CD4-positive, alpha-beta T cell treated with Interleukin-6 for 4 hours (primary cell): Measurements from ENCODE around the gene AIG1.
"Not testable (repeated sequence)": the region's sequence is repeated elsewhere in the genome, so short reads cannot be mapped to it uniquely, and the experiment has no call there.

Experiments
- DNase-seq: peaks from one replicate; pipeline ENCODE4 v3.0.0-alpha.2; 2020; ENCODE audit warnings: mixed read lengths

AIG1 gene

DNA sequence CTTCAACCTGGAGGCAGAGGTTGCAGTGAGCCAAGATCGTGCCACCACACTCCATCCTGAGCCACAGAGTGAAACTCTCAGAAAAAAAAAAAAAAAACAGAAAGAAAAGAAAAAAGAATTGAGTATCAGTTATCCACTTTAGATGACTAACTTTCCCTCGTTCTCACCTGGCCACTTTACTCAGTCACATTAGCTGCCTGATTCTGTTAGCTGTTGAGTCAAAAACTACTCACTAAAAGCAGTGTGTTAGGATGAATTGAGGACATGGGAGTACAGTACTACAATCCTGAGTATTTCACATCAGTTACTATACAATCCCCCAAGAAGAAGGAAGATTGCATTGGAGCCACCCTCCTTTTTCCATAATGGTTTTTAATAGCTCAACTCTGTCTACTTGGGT, 275.2 kb downstream of the AIG1 start:
- no peak for DNase-seq

DNA sequence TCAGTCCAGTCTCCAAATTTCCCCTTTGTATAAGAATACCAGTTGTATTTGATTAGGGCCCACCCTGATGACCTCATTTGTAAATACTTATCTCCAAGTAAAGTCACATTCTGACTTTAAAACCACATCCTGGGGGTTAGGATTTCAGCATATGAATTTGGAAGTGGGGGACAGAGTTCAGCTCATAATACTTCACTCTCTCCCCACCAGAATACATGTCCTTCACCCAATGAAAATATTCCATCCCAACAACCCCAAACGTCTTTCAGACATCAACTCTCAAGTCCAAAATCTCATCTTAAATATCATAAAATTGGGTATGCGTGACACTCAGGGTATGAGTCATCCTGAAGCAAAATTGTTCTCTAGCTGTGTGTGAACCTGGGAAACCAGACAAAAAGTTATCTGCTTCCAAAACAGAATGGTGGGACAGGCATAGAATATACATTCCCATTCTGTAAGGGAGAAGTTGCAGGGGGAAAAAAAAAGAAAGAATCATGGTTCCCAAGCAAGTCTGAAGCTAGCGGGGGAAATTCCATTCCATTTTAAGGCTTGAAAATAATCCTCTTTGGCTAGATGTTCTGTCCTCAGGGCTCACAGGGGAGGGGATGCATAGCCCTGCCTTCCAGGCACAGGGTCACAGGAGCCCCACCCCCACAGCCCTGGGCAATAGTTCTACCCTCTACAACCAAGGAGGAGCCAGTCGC, 275.9 kb downstream of the AIG1 start:
- DNase-seq: no peak

DNA sequence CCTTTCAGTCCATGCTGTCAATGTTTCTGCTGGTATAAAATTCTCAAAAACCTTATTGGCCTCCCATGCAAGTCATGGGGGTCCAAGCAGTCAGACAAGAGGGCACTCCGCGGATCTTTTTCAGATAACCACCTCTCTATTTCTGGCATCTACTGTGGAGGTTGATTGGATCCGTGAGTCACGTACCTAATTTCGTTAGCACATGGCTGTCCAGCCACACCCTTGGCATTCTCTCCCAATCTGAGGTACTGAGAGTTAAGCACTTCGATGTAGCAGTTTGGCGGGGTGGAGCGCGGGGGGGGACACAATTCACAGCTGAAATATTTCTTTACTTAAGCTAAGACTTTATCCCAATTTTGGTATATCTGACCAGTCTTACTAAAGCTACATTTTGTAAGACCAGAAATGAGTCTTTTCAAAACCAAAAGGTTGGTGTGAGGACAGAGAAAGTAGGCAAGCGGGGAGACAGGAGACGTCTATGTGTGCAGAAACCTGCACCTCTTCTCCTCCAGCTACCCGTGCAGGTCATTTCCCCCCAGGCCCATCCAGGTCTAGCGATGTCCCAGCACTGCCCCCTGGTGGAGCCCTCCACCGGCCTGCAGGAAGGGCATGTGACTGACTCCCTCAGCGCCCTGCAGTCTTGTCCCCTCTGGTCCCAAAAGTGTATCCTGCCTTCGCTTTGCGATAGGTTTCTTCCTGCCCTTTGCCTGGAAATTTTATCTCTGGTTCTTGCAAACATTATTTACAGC, 276.7 kb downstream of the AIG1 start:
- DNase-seq: peak; percentile 60

DNA sequence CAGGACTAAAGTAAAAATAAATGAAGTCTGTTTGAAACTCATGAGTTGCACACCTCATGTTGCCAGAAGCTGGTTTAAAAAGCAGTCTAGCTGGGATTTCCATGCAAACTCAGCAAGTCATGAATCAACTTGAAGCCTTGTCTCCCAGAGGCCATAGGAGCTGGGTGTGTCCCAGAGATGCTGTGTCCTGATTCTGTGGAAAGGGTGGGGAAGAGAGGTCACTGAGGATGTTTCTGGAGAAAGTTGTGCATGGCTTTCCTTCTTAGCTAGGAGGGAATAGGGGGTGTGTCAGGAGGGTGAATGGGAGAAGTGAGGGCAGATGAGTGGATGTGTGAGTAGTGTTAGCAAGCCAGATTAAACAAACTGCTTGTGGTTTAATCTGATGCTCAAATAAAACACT, 278.5 kb downstream of the AIG1 start:
- DNase-seq: no peak

DNA sequence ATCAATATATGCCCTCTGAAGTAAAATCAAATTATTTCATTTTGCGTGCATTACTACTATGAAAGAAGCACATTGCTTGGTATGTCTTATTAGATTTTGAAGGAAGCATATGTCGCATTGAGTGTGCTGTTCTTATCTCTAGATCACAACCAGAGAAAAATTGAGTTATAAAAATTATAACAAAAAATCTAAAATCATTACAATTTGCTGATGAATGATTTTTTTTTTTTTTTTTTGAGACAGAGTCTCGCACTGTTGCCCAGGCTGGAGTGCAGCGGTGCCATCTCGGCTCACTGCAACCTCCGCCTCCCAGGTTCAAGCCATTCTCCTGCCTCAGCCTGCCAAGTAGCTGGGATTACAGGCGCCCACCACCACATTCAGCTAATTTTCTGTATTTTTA, 284.8 kb downstream of the AIG1 start:
- DNase-seq: not testable (repeated sequence)

DNA sequence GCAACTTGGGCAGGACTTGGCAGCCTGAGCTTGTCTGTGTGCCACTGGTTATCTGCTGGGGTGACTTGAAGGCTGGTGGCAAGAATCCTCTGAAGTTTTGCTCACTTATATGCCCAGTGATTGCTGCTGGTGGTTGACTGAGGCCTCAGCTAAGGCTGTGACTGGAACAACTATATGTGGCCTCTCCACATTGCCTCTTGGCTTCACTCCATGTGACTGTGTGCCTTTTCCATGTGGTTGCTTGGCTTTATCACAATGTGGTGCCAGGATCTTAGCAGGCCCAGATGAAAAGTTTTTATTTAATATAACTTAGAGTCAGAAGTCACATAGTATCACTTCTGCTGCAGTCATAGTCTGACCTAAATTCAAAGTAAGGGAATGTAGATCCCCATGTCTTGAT, 285.3 kb downstream of the AIG1 start:
- no peak for DNase-seq

DNA sequence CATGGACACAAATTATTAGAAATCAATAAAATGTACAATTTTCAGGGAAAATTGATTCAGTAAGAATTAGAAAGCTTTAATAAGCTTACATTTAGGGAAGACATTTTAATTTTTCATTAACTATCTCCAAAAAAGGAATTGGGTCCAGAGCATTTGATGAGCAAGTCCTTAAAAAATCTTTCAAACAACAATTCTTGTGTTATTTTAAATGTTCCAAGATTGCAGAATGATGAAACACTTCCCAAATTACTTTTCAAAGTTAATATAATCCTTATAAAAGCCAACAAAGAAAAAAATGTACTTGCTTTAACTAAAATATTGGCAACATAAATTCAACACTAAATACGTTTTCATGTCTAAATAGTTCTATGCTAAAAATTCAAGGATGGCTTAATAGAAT, 287.8 kb downstream of the AIG1 start:
- no peak for DNase-seq

DNA sequence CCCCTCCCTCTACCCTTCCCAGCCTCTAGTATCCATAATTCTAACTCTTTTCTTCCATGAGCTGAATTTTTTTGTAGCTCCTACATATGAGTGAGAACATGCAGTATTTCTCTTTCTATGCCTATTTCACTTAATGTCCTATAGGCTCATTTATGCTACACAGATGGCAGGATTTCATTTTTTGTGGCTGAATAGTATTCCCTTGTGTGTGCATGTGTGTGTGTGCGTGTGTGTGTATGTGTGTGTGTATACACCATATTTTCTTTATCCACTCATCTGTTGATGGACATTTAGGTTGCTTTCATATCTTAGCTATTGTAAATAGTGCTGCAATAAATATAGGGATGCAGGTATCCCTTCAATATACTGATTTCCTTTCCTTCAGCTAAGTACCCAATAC, 288.8 kb downstream of the AIG1 start:
- DNase-seq: no peak

DNA sequence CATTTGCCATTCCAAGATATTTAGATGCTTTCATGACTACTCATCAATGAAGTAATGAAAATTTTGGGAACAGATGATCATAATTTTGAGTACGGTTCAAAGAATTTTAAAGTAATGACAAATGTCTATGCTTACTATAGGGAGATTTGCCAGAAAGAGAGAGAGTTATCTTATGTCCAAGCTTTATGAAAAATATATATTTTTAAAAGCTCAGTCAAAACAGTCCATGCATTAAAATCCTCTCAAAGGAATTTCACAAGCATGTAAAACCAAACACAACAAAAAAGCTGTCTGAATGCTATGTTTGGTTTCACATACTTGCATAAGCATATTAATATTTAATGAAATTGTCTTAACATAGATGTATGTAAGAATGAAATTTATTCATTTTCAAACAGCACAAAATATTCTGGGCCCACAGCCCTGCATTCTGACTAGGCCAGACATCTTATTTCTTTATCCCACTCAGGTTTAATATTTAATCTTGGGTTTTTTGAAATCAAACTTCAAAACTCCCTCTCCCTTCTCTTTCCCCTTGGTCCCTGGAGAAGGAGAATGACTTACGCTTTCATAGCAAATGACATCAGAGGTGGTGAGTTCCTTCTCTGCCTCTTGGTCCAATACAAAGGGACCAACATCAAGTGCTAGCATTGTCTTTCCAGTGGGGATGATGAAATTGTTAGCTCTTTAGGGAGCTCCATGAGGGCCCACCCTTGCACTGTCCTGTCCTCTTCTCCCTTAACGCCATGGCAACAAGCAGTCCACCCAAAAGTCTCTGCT, 295.6 kb downstream of the AIG1 start:
- no peak for DNase-seq

DNA sequence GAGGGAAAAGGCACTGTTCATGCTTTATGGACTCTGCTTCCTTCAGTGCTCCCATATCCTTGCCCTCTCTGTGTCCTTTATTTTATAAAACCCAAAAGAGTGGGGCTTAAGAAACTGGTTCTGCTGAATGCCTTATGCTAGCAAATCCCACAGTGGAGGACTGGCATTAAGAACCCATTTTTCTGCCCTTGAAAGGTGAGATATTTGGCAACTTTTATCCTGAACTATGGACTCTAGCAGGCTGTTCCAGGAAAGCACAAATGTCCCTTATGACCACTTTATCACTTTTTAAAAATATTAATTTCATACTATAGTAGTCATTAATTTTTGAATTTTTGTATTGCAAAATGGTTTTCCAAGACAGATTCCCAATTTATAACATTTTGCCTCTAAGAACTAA, 296.5 kb downstream of the AIG1 start:
- DNase-seq: no peak

DNA sequence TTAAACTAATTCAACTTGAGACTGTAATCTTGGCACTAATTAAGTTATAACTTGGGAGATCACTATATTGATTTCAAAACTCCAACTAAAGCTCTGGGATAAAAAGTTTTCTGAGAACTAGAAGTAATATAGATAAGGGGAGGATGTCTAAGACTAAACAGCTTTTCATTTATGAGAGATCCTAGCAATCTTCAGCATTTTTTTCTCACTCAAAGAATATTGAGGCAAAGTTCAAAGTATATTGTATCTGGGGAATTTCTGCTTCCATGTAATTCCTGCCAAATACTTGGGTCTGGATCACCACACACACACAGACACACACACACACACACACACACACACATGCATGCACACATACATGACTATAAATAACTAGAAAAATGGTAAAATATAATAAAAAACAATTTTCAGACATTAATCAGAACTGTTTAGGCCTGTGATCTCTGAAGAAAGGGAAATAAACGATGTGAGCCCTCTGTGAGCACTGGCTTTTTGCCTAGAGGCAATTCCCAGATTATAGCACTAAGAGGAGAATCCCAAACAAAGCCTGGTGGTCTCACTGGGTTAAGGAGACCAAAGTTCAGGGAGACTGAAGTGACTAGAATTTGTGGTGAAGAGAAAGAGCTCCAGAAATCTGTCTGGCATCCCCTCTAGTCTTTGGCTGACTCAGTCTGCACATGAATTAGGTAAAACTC, 297.0 kb downstream of the AIG1 start:
- DNase-seq: no peak

DNA sequence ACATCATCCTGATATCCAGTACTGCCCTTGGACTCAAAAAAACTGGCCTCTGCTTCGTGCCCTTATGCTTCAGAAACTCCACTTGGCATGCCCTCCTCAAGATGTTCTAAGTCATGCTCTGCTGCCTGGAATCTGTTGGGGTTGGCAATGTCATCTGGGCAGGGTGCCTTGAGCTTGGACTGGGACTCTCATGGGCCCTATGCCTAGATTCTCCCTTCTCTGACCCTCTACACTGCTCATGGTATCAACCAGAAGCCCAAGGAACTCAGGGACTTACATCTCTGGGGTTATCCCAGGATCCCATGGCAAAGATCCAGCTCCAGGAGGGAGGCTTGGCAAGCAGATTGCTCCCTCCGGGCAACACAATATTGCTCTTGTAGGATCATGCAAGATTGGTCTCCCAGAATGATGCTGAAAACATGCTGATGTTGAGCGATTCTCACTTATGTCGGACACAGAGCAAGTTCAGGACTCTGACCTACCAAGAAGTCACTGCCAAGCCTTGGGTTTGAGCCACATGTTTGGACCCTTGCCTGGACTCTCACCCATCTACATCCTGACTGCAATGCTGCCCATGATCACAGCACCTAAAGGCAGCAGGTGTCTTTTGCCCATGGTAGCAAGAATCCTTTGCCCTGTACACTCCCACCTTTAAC, 301.0 kb downstream of the AIG1 start:
- no peak for DNase-seq

DNA sequence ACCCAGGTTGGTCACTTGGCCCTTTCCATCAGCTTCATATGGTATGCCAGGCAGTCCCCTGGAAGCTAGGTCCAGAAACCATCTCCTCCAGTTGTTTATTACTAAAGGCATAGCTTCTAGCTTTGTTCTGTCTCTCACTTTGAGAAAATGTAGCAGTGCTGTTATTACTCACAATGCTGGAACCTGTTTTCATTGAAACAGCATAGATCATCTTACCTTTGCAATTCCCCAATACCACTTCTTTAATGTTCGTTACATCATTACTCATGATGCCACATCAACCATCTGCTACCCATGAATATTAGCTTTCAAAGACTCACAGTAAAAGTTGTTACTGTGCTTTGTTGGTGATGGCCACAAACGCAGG, 301.5 kb downstream of the AIG1 start:
- no peak for DNase-seq

DNA sequence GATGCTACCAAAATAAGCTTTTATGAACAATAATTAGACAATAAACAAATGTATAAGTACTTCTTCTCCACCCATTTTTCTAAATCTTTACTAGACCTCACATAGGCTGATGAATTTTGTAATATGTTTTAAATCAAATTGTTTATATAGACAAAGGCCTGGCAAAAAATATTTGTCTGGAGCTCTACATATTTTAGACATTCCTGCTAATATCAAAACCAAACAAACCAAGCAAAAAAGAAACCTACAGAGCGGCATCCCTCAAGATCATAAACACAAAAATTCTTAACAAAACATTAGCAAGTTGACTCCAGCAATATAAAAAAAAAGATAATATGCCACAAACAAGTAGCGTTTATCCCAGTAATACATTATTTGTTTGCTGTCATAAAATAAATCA, 302.6 kb downstream of the AIG1 start:
- DNase-seq: no peak

DNA sequence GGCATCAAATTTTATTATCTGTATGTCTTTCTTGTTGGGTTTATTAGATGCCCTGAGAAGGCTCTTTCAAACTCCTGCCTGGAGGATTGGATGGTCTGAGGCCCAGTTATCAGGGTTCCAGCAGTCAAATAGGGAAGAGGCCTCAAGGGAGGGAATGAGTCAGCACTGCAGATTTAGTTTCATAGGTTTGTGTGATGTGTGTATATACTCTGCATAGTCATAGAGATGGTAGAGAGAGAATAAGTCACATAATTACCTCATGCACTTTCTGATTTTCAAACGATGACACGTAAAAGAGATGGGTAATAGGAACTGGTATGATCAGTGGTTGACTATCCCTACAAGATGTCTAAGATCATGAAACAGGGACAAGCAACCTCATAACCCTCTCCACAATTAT, 307.7 kb downstream of the AIG1 start:
- no peak for DNase-seq

DNA sequence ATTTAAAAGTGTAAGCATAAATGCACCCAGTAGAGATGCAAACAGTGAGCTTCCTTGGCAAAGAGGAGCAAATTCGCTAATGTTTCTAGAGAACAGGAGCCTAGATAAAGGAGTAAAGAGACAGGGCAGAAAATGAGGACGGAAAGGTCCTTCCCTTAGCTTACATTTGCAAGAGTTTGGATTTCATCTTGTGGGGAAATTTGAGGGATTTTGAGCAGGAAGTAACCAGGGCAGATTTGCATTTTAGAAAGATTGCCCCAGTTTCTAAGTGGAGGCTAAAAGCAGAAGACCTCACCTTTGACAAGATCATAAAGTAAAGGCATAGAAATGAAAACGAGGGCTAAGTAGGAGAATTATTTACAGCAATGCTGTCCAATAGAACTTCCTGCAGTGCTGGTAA, 309.3 kb downstream of the AIG1 start:
- DNase-seq: no peak

DNA sequence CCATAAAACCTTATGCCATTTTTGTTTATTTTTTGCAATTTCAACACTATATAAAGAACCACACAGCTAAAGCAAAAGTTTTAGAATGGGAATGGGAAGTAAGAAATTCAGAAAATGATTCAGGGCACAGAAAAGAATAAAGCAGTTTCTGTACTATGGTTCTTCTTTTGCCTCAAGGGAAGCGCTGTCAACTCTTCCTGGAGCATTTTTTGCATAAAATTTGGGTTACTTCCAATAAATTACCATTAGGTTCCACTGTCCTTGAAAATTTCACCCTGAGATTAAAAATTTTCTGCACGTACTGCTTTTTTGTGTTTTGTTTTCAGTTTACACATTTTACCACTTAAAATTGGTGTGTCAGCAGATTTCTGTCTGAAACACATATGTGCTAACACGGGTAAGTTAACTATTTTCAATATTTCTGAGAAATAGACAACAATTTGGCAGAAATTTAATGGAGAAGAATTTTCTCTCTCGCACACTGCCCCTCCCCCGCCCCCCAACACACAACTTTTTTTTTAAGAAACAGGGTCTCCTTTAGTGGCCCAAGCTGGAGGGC, 310.2 kb downstream of the AIG1 start:
- no peak for DNase-seq

DNA sequence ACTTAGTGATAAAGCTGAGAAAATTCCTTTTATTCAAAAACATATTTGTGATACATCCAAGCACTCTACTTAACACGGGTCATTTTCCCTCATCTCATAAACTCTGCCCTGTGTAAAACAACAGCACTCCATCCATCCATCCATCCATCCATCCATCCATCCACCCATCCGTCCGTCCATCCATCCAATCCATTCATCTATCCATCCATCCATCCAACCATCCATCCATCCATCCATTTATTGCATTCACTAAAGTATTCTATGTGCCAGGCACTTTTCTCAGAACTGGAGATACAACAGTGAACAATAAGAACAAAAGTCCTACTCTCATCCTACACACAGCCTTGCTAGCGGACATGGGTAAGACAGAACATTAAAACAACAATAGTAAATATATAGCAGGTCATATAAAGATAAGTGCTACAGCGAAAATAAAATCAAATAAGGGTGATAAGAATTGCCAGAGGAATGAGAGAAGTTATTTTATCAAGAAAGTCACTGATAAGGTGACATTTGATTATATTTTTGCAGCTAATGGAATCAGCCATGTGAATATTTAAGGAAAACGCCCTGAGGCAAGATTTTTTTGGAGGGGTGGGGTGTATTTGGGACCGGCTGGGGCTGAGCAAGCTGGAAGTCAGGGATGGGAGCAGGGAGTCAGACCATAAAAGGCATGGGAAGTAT, 311.7 kb downstream of the AIG1 start:
- DNase-seq: no peak

DNA sequence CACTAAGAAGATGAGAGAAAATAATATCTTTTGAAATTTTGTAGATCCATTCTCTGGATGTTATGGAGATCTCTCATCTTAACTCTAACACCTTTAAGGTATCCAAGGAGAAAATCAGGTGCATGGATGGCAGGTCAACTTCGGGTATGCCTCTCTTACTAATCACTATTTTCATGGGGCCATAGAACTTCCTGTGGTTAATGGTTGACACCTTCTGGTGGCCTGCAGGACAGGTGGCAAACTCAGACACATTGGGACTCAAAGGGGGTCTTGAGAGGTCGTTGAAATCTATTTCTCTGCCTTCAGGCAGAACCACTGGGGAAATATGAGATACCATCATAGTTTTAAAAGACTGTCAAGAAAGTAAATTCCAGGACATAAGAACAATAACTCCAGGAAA, 313.3 kb downstream of the AIG1 start:
- DNase-seq: no peak

DNA sequence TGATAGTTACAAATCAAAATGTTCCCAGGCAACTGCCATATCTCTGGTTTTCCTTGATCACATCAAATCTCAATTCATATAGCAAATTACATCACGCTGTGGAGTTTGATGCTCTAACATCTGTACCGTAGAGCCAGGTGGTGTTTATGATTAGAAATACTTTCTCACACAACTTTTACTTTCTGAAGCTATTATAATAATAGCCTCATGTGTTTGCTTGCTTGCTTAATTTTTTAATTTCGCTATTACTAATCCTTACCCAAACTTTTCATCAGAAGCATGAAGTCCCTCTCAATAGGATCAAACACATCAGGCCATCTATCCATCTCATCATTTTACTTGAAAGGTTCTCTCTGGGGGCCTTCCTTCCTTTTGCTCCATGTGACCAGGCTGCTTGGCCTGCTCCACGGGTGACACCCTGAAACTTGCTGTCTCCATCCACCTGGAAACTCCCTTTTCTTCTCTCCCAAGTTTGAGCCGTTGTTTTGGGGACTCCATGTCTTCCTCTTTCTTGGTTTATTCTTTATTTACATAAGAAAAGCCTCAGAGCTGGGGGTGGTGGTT, 314.4 kb downstream of the AIG1 start:
- DNase-seq: no peak

DNA sequence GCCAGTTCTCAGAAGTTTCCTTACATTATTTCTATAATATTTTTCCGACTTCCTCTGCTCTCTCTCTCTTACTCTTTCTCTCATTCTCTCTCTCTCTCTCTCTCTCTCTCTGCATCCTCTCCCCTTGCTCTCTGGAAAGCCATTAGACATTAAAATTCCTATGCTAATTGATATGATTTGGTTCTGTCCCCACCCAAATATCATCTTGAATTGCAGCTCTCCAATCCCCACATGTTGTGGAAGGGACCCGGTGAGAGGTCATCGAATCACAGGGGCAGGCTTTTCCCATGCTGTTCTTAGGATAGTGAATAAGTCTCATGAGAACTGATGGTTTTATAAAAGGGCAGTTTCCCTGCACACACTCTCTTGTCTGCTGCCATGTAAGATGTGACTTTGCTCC, 315.7 kb downstream of the AIG1 start:
- no peak for DNase-seq

DNA sequence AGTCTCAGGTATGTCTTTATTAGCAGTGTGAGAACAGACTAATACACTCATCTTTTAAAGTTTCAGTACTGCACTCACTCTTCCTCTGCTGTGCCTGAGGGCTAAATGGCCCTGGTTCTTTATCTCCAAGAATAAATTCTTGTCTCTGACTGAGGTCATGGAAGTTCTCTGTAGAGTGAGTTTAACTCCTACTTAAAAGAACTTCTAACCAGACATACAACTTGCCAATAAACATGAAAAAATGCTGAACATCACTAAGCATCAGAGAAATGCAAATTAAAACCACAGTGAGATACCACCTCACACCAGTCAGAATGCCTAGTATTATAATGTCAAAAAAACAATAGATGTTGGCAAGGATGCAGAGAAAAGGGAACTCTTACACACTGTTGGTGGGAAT, 316.2 kb downstream of the AIG1 start:
- DNase-seq: no peak
